GM08714 (cell line): ENCODE measurements around the gene CIBAR2.

Source experiments
- H3K4me3 ChIP-seq: fragments of 200-500 bp; sonication (Bioruptor generic); 2 replicates; pipeline ENCODE4 v1.5.1; 2014; ENCODE audit warnings: mild to moderate bottlenecking, low read length, inconsistent platforms
- ZNF274 ChIP-seq: IDR thresholded peaks from 2 replicates; pipeline ENCODE4 v1.6.1; 2012; ENCODE audit warnings: mild to moderate bottlenecking, low read depth, low read length

CIBAR2 gene

DNA sequence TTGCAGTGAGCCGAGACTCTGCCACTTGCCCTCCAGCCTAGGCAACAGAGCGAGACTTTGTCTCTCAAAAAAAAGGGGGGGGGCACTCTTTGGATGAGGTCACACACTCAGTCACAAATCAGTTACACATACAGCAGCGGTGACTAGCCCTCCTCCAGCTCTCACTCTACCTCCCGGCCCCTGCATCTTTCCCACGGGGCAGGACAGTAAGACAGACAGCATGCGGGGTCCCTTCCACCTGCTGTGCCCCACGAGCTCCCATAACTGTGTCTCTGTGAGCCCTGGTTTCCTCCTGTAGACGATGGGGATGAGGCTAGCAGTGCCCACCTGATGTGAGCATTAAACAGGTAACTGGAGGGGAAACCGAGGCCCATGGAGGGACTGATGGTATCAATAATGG, 5.2 kb downstream of the CIBAR2 start:
- TF ChIP-seq ZNF274, result no peak
- no peak overlapping the region for H3K4me3 ChIP-seq

DNA sequence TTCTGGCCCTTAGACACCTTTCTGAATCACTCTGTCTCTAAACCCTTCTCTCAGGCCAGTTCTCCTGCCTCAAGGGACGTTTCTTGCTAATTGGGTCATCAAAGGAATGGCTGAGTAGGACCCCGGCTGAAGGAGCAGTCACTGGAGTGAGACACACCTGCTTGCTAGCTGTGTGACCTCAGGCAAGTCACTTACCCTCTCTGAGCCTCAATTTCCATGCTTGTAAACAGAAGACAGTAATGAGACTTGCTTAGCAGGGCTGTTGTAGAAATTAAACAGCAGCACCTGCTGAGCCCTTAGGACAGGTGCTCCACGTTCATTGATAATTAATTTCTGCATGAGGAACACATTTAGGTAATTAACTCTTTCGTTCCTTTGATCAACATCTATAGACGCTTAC, 6.8 kb downstream of the CIBAR2 start:
- TF ChIP-seq ZNF274, result no peak
- H3K4me3 ChIP-seq, result no peak overlapping the region

- no peak overlapping the region for H3K4me3 ChIP-seq
- TF ChIP-seq ZNF274, result no peak
These were observed 7.4 kb downstream of the CIBAR2 start for GRCh38 chr16:85104821-85105391.

GRCh38 chr16:85104147-85104546, 8.1 kb downstream of the CIBAR2 start:
- TF ChIP-seq ZNF274, result no peak

DNA sequence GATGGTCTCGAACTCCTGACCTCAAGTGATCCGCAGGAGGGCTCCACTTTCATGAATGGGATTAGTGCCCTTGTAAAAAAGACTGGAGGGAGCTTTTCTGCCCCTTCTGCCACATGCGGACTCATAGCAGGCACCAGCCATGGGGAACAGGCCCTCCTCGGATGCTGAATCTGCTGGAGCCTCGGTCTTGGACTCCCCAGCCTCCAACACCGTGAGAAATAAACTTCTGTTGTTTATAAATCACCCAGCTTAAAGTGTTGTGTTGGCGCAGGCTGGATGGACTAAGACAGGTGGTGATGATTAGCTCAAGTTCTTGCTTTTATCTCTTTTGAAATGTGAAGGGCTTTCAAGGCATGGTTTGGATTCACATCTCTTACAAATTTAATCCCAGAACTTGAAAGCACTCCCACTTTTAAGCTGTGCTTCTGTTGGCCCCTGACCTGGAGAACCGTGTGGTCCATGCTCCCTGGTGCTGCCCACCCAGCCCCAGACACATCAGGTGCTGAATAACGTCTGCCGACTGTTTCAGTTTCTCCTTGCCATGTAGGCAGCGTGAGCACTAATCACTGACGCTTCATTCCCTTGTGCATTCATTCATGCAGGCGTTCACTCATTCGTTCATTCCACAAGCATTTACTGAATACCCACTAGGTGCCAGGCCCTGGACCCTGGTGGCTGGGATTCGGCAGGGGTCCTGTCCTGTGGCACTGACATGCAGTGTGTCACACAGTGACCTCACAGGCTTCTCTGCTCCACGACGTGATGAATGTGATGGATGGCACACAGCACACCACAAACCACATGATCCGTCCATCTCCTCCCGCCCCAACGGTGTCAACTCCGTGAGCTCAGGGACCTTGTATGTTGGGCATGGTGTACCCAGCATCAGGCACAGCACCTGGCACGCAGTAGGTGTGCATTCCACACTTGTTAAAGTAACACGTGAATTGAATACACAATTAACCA, 8.9 kb downstream of the CIBAR2 start:
- TF ChIP-seq ZNF274, result no peak

More at GRCh38 chr16:85104147-85104546, 8.1 kb downstream of the CIBAR2 start:
- no peak overlapping the region for H3K4me3 ChIP-seq

DNA sequence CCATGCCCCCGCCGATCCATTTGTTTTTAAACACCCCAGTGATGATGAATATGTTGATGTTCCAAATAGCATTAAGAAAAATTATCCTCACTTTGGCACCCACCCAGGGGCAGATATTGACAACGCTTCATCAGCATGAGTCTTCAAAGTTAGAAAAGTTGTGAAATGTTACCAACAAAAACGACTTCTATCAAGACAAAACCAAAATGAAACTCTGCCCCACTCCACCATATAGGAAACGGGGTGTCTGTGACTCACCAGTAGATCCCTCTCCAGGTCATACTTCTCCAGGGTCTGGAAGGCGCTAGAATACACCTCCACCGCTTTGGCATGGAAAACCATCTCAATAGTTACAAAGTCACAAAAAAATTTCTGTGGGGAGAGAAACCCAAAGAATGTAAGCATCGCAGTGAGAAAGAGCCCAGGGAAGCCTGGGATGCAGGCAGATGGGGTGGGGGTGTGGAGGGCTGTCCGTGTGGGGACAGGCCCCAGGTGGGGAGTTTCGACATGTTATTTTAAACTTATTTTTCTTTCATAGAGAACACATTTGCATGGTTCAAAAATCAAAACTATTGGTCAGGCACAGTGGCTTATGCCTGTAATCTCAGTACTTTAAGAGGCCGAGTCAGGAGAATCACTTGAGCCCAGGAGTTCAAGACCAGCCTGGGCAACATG, 10.2 kb downstream of the CIBAR2 start:
- H3K4me3 ChIP-seq, result no peak overlapping the region
- no peak for TF ChIP-seq ZNF274

More for the DNA sequence above, 8.9 kb downstream of the CIBAR2 start:
- H3K4me3 ChIP-seq, result no peak overlapping the region

DNA sequence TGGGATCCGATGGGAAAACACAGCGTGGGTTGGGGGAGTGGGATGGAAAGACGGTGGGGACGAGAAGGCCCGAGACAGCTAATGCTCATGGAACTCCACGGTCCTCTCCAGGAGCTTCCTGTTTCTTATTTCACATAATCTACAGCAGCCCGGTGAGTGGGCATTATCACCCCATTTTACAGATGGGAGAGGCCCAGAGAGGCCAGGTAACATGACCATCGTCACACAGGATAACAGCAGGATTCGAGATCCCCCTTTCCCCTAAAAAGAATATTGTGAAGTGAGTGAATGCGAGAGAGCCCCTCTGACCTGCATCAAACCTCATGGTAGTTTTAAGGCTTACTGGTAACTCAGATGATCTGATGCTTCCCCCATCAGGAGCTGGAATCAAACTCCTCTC, 12.0 kb downstream of the CIBAR2 start:
- no peak overlapping the region for H3K4me3 ChIP-seq
- TF ChIP-seq ZNF274, result no peak

DNA sequence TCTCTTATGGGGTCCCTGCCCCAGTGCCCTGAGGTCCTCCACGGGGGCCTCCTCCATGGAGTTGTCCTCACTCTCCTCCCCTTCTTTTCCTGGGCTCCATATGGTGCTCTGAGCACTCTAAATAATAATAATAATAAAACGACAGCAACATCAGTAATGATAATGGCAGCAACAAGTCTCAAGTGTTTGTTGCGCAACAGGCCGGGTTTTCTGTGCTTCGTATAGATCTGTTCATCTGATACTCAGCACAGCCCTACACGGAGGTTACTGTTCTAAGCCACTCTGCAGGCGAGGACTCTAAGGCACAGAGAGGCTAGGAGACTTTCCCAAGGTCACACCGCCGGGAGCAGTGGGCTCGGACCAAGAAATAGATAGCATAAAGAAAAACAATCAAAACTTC, 13.7 kb downstream of the CIBAR2 start:
- H3K4me3 ChIP-seq, result no peak overlapping the region
- no peak for TF ChIP-seq ZNF274

- TF ChIP-seq ZNF274, result no peak
These were observed 15.4 kb downstream of the CIBAR2 start for GRCh38 chr16:85096921-85097320.

GRCh38 chr16:85094812-85095211, 17.5 kb downstream of the CIBAR2 start:
- no peak for TF ChIP-seq ZNF274

More at GRCh38 chr16:85096921-85097320, 15.4 kb downstream of the CIBAR2 start:
- no peak overlapping the region for H3K4me3 ChIP-seq

GRCh38 chr16:85094176-85094805, 18.0 kb downstream of the CIBAR2 start:
- H3K4me3 ChIP-seq, result no peak overlapping the region
- no peak for TF ChIP-seq ZNF274

More at GRCh38 chr16:85094812-85095211, 17.5 kb downstream of the CIBAR2 start:
- no peak overlapping the region for H3K4me3 ChIP-seq

DNA sequence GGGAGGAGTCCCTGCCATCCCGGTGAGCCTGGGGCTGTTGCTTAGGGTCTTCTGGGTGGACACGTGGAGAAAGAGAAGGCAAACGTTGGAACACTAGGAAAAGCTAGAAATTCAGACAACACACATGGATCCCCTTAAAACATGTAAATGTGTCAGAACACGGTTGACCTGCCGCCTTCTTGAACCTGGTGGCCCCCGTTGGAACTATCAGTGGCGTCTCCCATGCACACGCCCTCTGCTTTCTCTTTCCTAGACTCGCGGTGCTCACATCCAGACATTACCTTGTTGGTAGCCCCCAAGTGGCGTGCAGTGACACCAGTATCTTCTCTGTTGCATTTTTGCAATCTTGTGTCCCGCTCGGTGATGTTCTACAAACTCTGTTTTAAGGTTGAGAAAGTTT, 18.6 kb downstream of the CIBAR2 start:
- no peak overlapping the region for H3K4me3 ChIP-seq
- TF ChIP-seq ZNF274, result no peak

- no peak overlapping the region for H3K4me3 ChIP-seq
- no peak for TF ChIP-seq ZNF274
These were observed 19.4 kb downstream of the CIBAR2 start for GRCh38 chr16:85092851-85093250.

- TF ChIP-seq ZNF274, result no peak
- H3K4me3 ChIP-seq, result no peak overlapping the region
These were observed 20.0 kb downstream of the CIBAR2 start for GRCh38 chr16:85092309-85092708.
